HG02938 (cell line): ENCODE data around the gene PAQR6.

Experiments used
- ATAC-seq: cut with Tn5 transposase; IDR thresholded peaks from one replicate; pipeline ENCODE4 v1.9.1; 2021; ENCODE audit warnings: mild to moderate bottlenecking, moderate library complexity; ENCODE audit not compliant: unreplicated experiment

The PAQR6 gene

GRCh38 chr1:156247460-156248322 lies at the start of gene PAQR6:
TSS of gene PAQR6 (minus strand) at chr1:156248056. CDS start at chr1:156246731, 1,325 bp downstream.
- no peak for ATAC-seq

GRCh38 chr1:156295391-156295947 lies 47.6 kb upstream of the PAQR6 start, which contains the start of gene GLMP:
TSS of gene GLMP (minus strand) at chr1:156295679. CDS start at chr1:156295645, 34 bp downstream.
- ATAC-seq, result no peak

DNA sequence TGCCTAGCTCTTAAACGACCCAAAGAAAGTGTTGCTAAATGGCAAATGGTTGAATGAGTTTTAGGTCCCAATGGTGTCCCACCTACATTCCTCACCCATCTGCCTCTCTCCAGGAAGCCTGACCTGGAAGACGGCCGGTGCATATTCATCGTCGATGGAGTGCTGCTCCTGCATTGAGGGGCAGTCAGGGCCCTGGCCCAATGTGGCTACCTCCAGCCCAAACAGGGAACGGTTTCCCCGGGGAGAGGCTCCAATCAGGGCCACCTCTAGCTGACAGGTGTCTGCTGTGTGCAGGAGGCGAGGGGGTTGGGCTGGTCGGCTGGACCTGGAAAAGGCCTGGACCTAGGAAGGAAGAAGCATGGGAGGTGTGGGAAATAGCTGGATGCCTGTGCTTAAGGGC lies 46.0 kb upstream of the PAQR6 start:
- ATAC-seq, result no peak

- no peak for ATAC-seq
Observed at GRCh38 chr1:156293098-156293434, 45.2 kb upstream of the PAQR6 start.

DNA sequence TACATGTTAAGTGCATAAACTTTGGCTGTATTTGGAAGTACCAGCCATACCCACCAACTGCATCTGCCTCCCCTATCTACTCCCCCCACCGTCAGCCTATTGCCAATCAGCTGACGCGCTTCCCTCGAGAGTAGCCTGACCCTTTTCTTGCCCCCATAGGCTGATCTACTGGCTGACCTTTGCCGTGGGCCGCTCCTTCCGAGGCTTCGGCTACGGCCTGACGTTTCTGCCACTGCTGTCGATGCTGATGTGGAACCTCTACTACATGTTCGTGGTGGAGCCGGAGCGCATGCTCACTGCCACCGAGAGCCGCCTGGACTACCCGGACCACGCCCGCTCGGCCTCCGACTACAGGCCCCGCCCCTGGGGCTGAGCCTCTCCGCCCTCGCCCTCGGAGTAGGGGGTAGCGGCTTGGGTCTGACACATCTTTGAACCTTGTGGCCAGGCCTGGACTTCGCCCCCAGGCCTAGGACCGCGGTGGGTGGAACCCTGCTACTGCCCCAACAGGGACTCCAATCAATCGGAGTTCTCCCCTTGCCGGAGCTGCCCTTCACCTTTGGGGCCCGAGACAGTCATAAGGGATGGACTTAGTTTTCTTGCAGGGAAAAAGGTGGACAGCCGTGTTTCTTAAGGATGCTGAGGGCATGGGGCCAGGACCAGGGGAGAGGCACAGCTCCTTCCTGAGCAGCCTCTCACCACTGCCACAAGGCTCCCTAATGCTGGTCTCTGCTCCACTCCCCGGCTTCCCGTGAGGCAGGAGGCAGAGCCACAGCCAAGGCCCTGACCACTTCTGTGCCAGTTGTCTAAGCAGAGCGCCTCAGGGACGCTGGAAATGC lies 43.6 kb upstream of the PAQR6 start:
- no peak for ATAC-seq

DNA sequence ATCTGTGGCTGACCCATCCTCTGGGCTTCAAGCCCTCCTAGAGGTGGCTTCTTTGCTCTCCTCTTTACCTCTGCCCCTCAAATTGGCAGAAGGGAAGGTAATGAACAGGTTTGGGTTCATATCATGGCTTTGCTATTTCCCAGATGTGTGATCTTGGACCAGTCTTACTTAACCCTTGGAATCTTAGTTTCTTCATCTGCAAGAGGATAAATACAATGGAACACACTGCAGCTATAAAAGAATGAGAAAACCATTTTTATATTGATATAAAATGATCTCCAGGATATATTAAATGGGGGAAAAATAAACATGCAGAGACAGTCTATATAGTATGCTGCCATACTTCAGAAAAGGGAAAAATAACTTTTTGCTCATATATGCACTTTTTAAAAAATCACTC lies 42.0 kb upstream of the PAQR6 start:
- ATAC-seq, result no peak

- no peak for ATAC-seq
Observed at GRCh38 chr1:156286061-156286460, 38.2 kb upstream of the PAQR6 start.

GRCh38 chr1:156285437-156285836 lies 37.6 kb upstream of the PAQR6 start:
- ATAC-seq, result no peak

GRCh38 chr1:156284757-156285156 lies 36.9 kb upstream of the PAQR6 start:
- no peak for ATAC-seq

- no peak for ATAC-seq
Observed at GRCh38 chr1:156284112-156284511, 36.3 kb upstream of the PAQR6 start, which contains the start of gene TMEM79. TSS of gene TMEM79 (plus strand) at chr1:156284325. CDS start at chr1:156285227, 902 bp downstream.

GRCh38 chr1:156283521-156283920 lies 35.7 kb upstream of the PAQR6 start:
- no peak for ATAC-seq

DNA sequence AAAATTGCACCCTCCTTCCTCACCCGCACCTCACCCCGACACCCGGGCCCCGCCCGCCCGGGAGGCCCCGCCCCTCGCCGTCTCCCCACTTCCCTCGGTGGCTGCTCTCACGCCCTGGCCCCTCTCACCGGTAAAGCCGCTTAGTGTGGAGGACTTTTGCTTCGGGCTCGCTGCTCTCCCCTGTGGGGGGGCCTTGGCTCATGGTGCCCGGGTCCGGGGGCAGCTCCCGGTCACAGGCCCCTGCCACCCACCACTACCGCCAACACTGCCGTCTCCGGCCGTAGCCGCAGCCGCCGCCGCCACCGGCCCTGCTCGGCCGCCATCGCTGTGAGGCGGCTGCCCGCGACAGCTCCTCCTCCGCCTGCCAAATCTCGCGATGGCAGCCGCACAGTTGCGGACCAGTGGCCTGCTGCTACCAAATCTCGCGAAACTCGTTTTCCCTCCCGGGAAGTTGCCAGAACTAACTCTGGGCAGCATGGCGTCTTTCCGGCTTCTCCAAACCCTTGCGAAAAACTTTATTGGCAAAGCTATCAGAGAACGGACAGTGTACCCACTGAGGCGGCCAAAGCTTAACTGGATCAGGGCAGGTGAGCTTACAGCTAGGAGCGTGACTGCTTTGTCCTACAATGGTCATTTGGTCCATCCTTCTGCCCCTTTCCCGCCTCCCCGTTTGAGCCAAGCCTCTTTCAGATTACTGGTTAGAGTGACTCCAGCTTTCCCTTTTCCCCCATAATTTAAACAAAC lies 34.8 kb upstream of the PAQR6 start, which contains the start of gene SMG5:
Gene SMG5, minus strand, starts transcription at position 347 of the 744 bp plus-strand sequence. Its CDS starts 145 bp downstream, at position 202.
- peak; percentile 78 for ATAC-seq

DNA sequence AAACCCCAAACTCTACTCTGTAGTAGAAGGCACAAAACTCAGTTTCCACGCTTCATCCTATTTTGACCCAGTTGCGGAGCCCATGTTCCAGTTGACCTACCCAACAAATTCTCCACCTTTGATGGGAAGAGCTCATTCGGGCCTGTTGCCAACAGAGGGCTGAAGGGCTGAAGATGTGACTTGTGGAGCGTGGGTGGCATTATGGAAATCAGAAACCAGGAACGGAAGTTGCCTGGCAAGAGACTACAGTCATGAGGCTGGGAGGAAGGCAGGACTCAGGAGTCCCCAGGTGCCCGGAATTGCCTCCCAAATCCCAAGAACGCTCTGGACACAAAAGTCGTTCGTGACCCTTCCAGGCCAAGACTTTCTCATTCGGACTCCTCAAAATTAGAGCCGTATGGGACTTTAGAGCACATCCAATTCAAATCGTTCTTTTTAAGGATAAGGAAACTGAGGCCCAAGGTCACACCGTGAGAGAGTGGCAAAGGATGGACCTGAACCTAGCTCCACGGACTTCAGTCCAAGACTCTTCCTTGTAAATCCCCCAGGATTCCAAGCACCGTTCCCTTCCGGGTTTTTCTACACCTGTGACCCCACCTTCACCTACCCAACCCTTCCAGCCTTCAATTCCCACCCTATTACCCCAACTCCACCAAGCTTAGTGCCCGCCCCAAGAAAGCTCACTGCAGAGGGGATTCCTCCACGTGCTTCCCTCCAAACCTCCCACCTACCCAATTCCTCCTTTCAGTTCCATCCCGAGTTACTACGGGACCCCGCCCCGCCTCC lies 34.0 kb upstream of the PAQR6 start:
- ATAC-seq, result no peak

GRCh38 chr1:156281281-156281680 lies 33.4 kb upstream of the PAQR6 start:
- no peak for ATAC-seq

DNA sequence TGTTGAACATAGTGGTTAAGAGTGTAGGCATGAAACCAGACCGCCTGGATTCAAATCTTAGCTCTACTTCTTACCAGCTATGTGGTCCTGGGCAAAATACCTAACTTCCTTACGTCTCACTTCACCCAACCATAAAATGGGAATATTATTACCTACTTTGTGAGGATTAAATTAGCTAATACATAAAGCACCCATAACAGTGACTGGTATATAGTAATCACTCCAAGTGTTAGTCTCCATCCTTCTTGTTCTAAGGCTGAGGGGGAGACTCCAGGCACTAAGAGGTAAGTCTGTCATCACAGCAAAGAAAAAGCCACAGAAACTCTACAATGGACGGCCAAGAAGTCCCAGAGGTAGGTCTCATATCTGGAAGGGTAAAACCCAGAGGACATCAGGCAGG lies 32.0 kb upstream of the PAQR6 start:
- no peak for ATAC-seq

- ATAC-seq, result no peak
Observed at GRCh38 chr1:156276966-156277381, 29.1 kb upstream of the PAQR6 start.

DNA sequence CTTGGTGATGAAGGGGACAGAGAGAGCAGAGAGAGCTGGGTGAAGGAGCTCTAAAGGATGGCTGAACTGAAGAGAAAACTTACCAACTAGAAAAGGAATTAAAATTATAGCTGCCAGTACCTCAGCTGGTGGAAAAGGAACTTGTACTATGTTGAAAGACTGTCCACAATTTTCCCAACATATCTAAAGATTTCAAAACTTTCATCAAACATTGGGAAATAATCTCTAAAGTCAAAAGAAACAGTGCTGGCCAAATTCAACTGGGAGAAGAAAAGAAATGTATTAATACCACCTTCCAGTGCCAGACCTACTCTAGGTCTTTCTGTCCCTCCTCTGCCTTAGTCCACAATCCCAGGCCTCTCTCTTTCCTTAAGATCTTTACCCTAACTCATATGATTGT lies 28.7 kb upstream of the PAQR6 start:
- ATAC-seq, result no peak

- ATAC-seq, result no peak
Observed at GRCh38 chr1:156270314-156270713, 22.5 kb upstream of the PAQR6 start.

- ATAC-seq, result no peak
Observed at GRCh38 chr1:156268336-156268735, 20.5 kb upstream of the PAQR6 start.

DNA sequence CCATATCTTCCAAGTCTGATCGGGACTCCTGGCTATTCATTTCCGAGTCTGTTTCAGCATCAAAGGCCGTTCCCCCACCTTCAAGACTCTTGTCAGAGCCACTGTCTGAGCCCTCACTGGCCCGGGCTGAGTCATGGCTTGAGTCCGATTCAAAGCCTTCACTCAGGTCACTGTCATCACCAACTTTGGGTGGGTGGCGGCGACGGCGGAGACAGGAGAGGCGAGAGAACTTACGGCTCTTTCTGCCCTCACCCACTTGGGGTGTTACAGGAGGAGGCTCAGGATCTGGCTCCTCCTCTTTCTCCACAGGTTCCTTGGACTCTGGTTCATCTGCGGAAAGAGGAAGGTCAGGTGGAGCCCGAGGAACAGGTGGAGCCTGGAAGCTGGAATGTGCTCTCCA lies 18.2 kb upstream of the PAQR6 start:
- ATAC-seq, result no peak
